ENCODE results near the gene SLX4IP.

The SLX4IP gene

DNA sequence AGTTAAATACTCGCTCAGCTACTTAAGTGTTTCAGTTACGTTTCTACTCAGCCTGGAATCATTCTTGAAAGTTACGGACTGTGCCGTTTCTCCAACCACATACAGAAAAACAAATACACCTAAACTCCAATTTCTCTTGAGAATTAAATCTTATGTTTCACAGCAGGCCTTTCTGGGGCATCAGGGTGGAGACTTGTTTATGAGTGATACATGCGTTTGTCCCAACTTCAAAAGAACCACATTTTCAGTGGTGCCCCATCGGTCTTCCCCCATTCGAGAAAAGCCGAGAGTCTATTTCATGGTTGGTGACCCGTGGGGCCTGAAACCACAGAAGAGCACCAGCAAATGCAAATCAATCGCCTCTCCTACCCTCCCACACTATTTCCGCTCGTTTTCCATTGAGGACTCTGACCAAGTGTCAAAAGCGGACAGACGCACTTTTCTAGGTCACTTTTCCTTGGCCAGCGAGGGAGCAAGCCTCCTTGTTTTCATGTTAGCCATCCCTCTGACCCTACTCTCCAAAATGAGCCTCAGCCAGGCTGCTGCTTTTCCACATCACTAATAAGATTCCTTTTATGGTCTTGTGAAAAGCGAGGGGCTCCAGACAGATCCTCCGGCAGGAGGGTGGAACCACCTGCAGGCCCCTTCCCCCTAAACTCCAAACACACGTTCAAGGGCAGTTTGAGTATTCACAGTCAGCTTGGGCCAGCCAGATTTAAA, 235.6 kb downstream of the SLX4IP start:
- DNase-seq = no peak

DNA sequence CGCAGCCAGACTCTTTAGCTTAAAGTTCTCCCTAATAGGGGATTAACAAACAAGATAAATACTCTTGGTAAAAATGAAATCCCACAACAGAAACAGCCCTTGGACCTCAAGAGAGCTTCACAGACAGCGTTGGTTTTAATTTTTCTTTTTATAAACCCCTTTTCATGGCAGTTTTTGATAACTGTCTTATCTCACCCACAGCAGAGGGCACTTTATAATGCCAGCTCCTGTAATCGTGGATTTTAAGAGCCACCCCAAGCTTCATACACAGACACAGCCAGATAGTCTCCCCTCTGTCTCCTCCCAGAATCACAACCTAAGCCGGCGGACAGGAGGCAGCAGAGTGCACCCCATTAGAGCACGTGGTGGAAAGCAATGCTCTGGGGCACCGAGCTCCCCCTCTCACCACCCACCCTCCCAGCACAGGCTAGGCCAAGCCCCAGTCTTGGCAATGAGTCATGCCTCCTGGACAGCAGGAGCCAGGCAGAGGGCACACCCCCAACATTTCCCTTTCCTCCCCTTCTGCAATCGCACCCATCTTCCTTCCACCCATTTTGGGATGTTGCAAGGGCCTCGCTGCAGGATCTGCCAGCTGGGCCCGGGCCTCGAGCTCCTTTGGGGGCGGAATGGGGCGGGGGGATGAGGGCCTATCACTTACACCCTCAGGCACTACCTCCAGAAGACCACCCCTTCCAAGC, 236.3 kb downstream of the SLX4IP start:
- DNase-seq = peak; percentile 79

DNA sequence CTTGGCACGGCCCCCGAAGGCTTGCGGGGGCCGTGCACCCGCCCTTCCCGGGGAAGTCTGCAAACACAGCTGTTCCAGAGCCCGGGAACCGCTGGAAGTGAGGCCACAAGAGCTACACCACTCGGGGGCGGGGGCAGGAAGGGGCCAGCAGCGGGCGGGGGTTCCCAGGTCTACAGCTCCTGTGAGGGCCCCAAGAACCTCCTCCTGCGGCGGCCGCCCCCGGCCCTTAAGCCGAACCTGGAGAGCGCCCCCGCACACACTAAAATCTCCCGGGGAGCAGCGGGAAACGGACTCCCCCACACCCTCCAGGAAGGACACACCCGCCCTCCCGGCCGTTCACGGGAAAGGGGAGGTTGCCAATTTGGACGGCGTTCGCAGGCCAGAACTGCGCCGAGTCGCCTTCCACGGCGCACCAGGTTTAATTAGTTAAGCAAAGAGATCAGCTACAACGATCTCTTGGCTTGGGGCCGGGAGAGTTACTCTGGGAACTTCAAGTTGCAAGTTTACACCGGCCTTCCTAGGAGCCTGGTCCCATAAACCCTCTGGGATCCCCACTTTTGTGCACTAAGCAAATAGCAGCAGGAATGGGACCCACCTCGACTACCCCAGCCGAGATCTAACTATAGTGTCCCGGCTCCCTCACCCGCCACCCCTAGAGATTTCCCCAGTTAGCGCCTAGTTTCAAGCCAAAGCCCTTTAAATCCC, 237.0 kb downstream of the SLX4IP start:
- no peak for DNase-seq

DNA sequence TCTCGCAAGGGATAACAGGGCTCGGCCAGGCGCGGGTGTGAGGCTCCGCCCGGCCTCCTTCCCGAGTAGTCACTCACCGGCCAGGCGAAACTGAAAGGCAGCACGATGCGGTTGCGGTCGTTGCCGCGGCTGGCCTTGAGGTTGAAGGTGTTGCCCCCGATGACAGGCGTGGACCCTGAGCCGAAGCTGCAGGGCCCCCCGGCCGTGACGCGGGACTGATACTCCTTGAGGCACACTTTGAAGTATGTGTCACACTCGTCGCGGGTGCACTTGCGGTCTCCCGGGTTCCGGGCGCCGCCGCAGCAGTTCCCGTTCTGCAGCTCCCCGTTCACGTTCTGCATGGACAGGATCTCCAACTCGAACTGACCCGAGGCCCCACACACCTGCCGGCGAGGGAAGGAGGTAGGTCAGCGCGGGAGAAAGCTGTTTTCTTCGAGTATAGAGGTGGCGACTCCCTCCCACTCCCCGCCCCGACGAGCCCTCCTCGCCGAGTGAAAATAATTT, 237.6 kb downstream of the SLX4IP start:
- DNase-seq = peak; percentile 55

DNA sequence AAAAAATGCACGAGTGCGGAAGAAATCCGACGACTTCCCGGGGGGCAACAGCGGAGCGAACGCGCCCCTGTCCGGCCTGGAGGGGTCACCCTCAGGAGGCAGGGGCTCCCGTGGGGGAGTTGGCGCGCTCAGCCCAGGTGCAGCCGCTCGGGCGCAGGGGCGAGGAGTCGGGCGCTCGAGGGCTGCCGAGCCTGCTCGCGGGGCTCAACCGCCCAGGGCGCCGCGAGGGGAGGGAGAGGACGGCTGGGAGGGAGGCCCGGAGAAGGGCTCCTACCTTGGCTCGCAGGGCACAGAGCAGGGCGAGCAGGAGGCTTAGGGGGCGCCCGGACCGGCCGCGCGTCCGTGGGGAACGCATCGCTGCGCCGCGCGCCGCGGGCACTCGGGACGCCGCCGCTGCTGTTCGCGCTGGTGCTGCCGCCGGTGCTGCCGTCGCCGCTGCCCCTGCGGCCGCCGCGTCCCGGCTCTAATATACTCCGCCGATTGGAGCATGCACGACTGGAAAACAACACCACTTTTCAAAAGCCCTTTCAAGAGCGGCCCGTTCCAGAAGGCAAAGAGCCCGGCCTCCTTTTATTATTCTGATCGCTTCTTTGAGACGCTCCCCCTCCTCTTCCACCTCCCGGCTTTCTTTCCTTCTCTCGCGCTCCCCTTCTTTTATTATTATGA, 238.2 kb downstream of the SLX4IP start:
- DNase-seq = no peak

DNA sequence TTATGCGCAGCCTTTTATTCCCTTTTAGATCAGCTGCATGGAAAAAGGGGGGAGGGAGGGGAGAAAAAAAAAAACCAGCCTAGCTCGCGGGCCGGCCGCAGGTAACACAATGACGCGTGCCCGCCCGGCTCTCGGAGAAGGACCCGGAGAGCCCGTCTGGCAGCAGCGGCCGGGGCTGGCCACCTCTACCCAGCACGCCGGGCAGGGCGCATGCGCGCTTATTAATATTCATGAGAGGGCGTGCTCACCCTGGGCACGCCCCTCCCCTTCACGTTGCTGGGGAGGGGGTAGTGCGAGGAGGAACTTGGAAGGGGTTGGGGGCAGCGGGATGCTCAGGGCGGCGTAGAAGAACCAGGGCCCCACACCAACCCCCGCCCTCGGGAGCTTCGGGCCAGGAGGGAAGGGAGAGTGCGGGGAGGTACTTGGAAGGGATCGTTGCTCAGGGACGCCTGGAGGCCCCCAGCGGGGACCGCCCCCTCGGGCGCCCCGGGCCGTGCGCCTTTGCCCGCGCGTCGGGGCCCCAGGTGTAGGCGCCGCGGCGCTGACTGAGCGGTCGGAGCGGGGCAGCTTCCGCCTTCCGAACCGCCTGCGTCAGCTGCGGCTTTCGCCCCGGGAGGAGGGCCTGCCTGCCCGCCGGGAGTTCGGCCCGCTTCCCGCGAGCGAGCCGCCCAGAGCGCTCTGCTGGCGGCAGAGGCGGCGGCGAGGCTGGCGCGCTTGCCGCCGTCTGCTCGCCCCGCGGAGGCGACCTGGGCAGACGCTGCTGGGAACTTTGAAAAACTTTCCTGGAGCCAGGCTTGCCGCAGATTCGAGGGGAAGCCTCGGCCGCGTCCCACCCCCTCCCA, 239.0 kb downstream of the SLX4IP start, which contains the start of gene JAG1:
TSS of gene JAG1 (minus strand) at position 158 of the 842 bp plus-strand sequence. CDS start 469 bp downstream, outside the sequence.
- DNase-seq = peak; percentile 78

DNA sequence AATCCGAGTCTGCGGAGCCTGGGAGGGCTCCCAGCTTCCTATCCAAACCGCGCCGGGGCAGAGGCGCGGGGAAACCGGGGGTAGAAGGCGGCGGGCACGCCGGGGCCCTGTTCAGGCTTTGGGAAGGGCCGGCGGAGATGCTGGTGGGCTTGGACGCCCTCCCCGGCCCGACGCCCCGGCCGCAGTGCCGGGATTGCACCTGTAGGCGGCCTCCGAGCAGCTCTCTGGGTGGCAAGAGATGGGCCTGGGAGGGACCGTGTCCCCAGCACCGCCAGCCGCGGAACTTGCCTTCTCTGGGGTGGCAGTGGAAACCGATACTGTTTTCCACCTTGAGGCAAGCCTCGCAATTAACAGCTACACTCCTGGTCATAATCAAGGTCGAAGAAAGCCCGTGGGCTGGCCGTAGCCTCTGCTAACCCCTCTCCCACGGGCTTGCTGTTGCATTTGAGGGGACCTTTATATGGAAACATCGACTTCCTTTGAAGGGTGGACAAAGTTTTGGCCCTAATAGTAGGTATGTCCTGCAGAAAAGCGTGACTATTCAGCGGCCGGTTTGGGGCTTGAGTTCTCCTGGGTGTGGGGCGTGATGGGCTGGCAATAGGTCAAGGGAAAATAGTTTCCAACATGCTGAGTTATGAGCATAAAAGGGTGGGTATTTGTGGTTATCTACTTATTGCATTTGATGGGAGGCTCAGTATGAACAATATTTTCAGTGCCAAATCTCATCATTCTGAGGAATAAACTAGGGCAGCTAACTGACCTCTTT, 239.8 kb downstream of the SLX4IP start:
- peak; percentile 39 for DNase-seq

DNA sequence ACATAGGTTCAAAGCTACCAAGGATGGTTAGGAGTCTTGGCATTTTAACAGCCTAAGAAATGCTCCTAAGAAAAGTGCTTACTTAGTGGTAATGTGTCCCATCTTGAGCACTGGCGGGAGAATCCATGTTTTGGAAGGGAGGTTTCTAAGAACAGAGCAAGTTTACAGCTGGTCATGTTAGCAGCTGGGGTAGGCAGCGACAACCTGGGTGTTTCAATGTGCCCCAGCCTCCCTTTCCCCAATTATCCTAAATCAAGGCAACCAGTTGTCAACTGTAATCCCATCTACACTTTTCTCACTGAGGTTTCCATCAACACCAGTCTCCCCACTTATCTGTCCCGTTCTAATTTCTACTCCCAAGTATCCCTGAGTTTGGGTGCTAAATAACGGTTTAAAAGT, 240.3 kb downstream of the SLX4IP start:
- no peak for DNase-seq

DNA sequence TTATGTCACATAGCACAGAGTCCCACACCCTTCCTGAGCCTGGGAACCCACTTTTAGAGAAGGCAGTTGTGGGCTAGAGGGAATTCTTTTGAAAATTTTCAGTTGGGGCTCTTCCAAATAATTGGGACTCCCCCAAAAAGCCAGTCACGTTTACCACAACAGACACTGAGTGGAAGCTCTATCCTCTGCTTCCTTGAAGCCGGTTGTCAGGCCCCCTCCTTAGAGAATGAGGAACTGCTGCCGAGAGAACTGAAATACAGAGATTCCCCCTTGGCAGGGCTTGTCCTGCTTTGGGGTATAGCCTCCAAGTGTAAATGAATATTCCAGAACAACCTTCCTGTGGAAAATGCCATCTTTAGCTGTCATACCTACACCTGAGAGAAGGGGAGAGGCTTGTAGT, 241.4 kb downstream of the SLX4IP start:
- DNase-seq = no peak

All from CD4-positive, alpha-beta T cell treated with Interleukin-15 for 1 hour (primary cell).